ENCODE measurements around the gene AP1M1. TPM values are rescaled to one million over a fixed set of nuclear protein-coding genes. Genes with fewer than 3 reads are reported as not detected.
"Not testable (repeated sequence)": the region's sequence is repeated elsewhere in the genome, so short reads cannot be mapped to it uniquely, and the experiment has no call there.

Gene AP1M1
- total RNA-seq, 6 experiments from 2014 or later = 83.1 to 97.6 (median 93.3) TPM

DNA sequence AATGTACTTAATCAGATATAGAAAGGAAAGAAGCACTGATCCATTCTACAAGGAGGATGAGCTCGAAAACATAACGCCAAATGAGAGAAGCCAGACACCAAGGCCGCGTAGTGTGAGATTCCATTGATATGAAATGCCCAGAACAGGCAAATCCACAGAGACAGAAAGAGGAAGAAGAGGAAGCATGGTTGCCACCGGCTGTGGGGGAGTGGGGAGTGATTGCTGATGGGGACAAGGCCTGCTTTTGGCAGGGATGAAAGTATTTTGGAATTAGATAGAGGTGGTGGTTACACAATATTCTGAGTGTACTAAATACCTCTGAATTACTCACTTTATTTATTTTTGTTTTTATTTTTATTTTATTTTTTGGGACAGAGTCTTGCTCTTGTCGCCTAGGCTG lies 76.7 kb downstream of the AP1M1 start:
- no peaks in the 10 kb centered on the region for H3K9me3 Mint-ChIP-seq
- H3K27me3 Mint-ChIP-seq (ENCODE audit: insufficient read depth) = peaks cover 25% of the 10 kb centered on the region
- DNase-seq = no peak
- no peaks in the 10 kb centered on the region for H3K36me3 Mint-ChIP-seq (ENCODE audit: low read depth)
- H3K4me1 Mint-ChIP-seq (ENCODE audit: low read depth) = peaks cover 14% of the 10 kb centered on the region
- TF ChIP-seq, protein P1, sequence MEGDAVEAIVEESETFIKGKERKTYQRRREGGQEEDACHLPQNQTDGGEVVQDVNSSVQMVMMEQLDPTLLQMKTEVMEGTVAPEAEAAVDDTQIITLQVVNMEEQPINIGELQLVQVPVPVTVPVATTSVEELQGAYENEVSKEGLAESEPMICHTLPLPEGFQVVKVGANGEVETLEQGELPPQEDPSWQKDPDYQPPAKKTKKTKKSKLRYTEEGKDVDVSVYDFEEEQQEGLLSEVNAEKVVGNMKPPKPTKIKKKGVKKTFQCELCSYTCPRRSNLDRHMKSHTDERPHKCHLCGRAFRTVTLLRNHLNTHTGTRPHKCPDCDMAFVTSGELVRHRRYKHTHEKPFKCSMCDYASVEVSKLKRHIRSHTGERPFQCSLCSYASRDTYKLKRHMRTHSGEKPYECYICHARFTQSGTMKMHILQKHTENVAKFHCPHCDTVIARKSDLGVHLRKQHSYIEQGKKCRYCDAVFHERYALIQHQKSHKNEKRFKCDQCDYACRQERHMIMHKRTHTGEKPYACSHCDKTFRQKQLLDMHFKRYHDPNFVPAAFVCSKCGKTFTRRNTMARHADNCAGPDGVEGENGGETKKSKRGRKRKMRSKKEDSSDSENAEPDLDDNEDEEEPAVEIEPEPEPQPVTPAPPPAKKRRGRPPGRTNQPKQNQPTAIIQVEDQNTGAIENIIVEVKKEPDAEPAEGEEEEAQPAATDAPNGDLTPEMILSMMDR (IDR thresholded peaks at IDR 0.05) = no peak
- H3K27ac Mint-ChIP-seq = no peak overlapping the region
- H3K4me3 Mint-ChIP-seq = no peak overlapping the region

DNA sequence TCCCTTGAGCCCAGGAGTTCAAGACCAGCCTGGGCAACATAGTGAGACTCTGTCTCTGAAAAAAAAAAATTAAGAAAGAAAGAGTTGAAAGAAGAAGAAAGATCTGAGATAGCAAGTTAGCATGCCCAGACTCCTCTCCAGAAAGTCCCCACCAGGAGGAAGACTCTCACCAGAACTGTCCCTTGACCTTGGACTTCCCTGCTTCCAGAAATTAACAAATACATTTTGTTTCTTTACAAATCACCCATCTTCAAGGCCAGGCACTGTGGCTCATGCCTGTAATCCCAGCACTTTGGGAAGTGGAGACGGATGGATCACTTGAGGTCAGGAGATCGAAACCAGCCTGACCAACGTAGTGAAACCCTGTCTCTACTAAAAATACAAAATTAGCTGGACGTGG lies 82.6 kb downstream of the AP1M1 start:
- Mint-ChIP-seq H3K27me3 (ENCODE audit: insufficient read depth) (peaks cover 25% of the 10 kb centered on the region), H3K4me1 (ENCODE audit: low read depth) (peaks cover 29% of the 10 kb centered on the region), H3K27ac (no peak overlapping the region), H3K9me3 (no peaks in the 10 kb centered on the region), H3K36me3 (ENCODE audit: low read depth) (no peaks in the 10 kb centered on the region), H3K4me3 (no peak overlapping the region)
- TF ChIP-seq, protein P1 (IDR thresholded peaks at IDR 0.05) = no peak
- no peak for DNase-seq

DNA sequence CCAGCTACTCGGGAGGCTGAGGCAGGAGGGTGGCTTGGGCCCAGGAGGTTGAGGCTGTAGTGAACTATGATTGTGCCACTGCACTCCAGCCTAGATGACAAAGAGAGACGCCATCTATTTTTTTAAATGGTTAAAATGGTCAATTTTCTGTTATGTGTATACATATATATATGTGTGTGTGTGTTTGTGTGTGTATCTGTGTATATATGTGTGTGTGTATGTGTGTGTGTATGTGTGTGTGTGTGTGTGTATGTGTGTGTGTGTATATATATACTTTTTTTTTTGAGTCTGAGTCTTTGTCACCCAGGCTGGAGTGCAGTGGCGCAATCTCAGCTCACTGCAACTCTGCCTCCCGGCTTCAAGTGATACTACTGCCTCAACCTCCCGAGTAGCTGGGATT lies 84.0 kb downstream of the AP1M1 start:
- H3K27me3 Mint-ChIP-seq (ENCODE audit: insufficient read depth) = peaks cover 24% of the 10 kb centered on the region
- no peak overlapping the region for H3K4me3 Mint-ChIP-seq
- peaks cover 32% of the 10 kb centered on the region for H3K4me1 Mint-ChIP-seq (ENCODE audit: low read depth)
- no peaks in the 10 kb centered on the region for H3K36me3 Mint-ChIP-seq (ENCODE audit: low read depth)
- DNase-seq = no peak
- TF ChIP-seq, protein P1 (IDR thresholded peaks at IDR 0.05) = no peak
- H3K9me3 Mint-ChIP-seq = no peaks in the 10 kb centered on the region
- H3K27ac Mint-ChIP-seq = no peak overlapping the region

DNA sequence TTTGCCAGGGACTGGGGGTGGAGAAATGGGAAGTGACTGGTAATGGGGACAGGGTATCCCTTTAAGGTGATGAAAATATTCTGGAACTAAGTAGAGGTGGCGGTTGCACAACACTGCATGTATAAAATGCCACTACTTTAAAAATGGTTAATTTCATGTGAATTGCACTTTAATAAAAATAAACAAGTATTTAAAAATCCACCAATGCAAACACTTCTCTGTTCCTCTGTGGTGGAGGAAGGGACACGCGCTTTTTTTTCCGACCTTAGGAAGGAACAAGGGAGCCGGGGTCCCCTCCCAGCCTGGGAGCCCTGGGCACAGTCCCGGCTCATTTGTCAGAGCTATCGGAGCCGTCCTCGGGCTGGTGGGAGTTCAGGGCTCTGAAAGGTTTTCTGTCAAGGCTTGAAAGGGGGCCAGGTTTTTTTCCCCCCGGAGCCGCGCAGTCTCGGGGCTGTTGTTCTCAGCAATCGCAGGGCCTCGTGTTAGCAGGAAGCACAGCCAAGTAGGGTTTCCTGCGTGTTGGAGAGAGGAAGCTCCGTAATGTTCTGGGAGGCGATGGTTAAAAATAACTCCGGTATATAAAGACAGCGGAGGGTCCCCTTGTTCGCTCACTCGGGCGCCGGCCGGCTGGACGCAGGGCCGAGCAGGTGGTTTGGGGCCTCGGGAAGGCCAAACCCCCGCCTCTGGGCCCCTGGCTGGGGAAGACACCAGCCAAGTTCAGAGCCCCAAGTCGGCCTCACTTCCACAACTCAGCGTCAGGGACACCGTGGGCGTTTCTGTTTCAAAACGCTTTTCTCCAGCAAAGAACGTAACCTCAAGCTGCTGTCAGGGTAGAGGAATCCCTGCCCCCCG lies 85.7 kb downstream of the AP1M1 start:
- Mint-ChIP-seq H3K27me3 (ENCODE audit: insufficient read depth) (peaks cover 27% of the 10 kb centered on the region), H3K27ac (peak overlapping the region; percentile 91), H3K9me3 (no peaks in the 10 kb centered on the region), H3K36me3 (ENCODE audit: low read depth) (no peaks in the 10 kb centered on the region), H3K4me3 (peak overlapping the region; percentile 83), H3K4me1 (ENCODE audit: low read depth) (peaks cover 34% of the 10 kb centered on the region)
- TF ChIP-seq, protein P1 (IDR thresholded peaks at IDR 0.05) = no peak
- peak; percentile 31 for DNase-seq

DNA sequence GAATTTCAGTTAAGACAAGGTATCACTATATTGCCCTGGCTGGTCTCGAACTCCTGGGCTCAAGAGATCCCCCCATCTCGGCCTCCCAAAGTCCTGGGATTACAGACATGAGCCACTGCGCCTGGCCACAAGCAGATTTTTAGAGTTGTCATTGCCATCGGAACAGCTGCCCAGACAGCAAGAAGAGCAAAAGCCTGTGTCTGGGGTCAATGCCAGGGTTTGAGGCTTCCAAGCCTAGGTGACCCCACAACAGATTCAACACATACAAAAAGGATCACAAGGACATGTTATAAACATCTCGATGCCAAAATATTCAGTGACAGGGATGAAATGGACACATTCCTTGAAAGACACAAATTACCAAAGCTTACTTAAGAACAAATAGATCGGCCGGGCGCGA lies 86.8 kb downstream of the AP1M1 start:
- Mint-ChIP-seq H3K4me3 (no peak overlapping the region), H3K27ac (no peak overlapping the region), H3K27me3 (ENCODE audit: insufficient read depth) (peaks cover 24% of the 10 kb centered on the region), H3K36me3 (ENCODE audit: low read depth) (no peaks in the 10 kb centered on the region), H3K9me3 (no peaks in the 10 kb centered on the region), H3K4me1 (ENCODE audit: low read depth) (peaks cover 25% of the 10 kb centered on the region)
- DNase-seq = no peak
- TF ChIP-seq, protein P1 (IDR thresholded peaks at IDR 0.05) = no peak

DNA sequence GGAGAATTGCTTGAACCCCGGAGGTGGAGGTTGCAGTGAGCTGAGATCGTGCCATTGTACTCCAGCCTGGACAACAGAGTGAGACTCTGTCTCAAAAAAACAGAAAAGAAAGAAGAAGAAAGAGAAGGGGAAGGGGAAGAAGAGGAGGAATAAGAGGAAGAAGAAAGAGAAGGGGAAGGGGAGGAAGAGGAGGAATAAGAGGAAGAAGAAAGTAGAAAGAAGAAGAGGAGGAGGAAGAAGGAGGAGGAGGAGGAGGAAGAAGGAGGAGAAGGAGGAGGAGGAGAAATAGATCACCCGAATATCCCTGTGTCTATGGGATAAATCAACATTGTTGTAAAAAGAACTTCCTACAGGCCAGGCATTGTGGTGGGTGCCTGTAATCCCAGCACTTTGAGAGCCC lies 87.4 kb downstream of the AP1M1 start:
- H3K27ac Mint-ChIP-seq; H3K4me3 Mint-ChIP-seq; H3K9me3 Mint-ChIP-seq; DNase-seq; H3K36me3 Mint-ChIP-seq (ENCODE audit: low read depth): not testable (repeated sequence)
- Mint-ChIP-seq H3K4me1 (ENCODE audit: low read depth) (peaks cover 19% of the 10 kb centered on the region), H3K27me3 (ENCODE audit: insufficient read depth) (peaks cover 20% of the 10 kb centered on the region)

Data from HFFc6 (cell line).